HFF-Myc (cell line): ENCODE measurements around the gene RGS6.

ENCODE experiments used
- DNase-seq: peaks from one replicate; pipeline ENCODE4 v3.0.0-alpha.2; 2011; ENCODE audit warnings: low read depth; ENCODE audit errors: extremely low read depth
- H3K4me3 ChIP-seq: replicated peaks from 2 replicates; pipeline ENCODE4 v1.5.1; 2011; ENCODE audit warnings: low read depth, mild to moderate bottlenecking, control low read depth, low read length
- CTCF ChIP-seq: IDR thresholded peaks from 2 replicates; pipeline ENCODE4 v1.5.1; 2012; ENCODE audit warnings: mild to moderate bottlenecking, low read depth, low read length, control low read depth; ENCODE audit errors: missing control alignments

The RGS6 gene

GRCh38 chr14:72111911-72112310 is 179.7 kb downstream of the RGS6 start:
- H3K4me3 ChIP-seq: no peak overlapping the region
- DNase-seq: no peak
- no peak for TF ChIP-seq CTCF

GRCh38 chr14:72118841-72119240 is 186.6 kb downstream of the RGS6 start:
- no peak for DNase-seq
- no peak for TF ChIP-seq CTCF
- no peak overlapping the region for H3K4me3 ChIP-seq

GRCh38 chr14:72120315-72120714 is 188.1 kb downstream of the RGS6 start:
- no peak for DNase-seq
- no peak for TF ChIP-seq CTCF
- H3K4me3 ChIP-seq: no peak overlapping the region

- DNase-seq: no peak
- TF ChIP-seq CTCF: no peak
- no peak overlapping the region for H3K4me3 ChIP-seq
Observed at GRCh38 chr14:72123755-72124154, 191.5 kb downstream of the RGS6 start.

- no peak for DNase-seq
- TF ChIP-seq CTCF: no peak
- no peak overlapping the region for H3K4me3 ChIP-seq
Observed at GRCh38 chr14:72124171-72124570, 191.9 kb downstream of the RGS6 start.

GRCh38 chr14:72126091-72126490 is 193.9 kb downstream of the RGS6 start:
- H3K4me3 ChIP-seq: no peak overlapping the region
- no peak for DNase-seq
- TF ChIP-seq CTCF: no peak

GRCh38 chr14:72126561-72126960 is 194.3 kb downstream of the RGS6 start:
- no peak for TF ChIP-seq CTCF
- no peak for DNase-seq
- H3K4me3 ChIP-seq: no peak overlapping the region
